Lower leg skin (tissue), 4 donors: Measurements from ENCODE around the gene NFU1. TPM values are rescaled to one million over a fixed set of nuclear protein-coding genes. Genes with fewer than 3 reads are reported as not detected.

Experiments
- DNase-seq, 2 donors: peaks; one replicate each; pipeline ENCODE4 v3.0.0-alpha.2; 2019; ENCODE audit warnings: low spot score in 2 of 2
- H3K4me3 ChIP-seq: fragments of 200-600 bp; sonication (generic); 2 replicates; pipeline ENCODE4 v1.5.1; 2017; ENCODE audit warnings: mild to moderate bottlenecking, low read depth; ENCODE audit not compliant: poor library complexity, severe bottlenecking
- CTCF ChIP-seq, 3 donors: fragments of 450-650 bp; IDR thresholded peaks; one replicate each; pipeline ENCODE4 v1.5.1; 2016; ENCODE audit warnings: antibody characterized with exemption in 3 of 3, mild to moderate bottlenecking in 3 of 3, moderate library complexity in 2 of 3
- POLR2A ChIP-seq, 2 donors: fragments of 450-650 bp; IDR thresholded peaks; one replicate each; pipeline ENCODE4 v1.6.1; 2016 to 2017; ENCODE audit warnings: antibody characterized with exemption in 2 of 2, mild to moderate bottlenecking in 1 of 2, moderate library complexity in 1 of 2
- WGBS, 2 donors: methylation state at CpG; one replicate each; pipeline ENCODE4 v1.1.5; 2018; 5-methylcytosine and 5-hydroxymethylcytosine counted together
- intact Hi-C: fragments of 100-400 bp; cut with DNase I; formaldehyde crosslinking; loops from one replicate; pipeline ENCODE4 v1.15.0; 2023; ENCODE audit warnings: low total_unique reads
- total RNA-seq, 4 donors: library from RNA; depleted of rRNA; stranded (reverse); fragments of >200 nt; gene quantifications; one replicate each; pipeline ENCODE4 v1.1.0, GENCODE V29; 2016

NFU1 gene
- total RNA-seq, 4 donors from 2014 or later, result 12.8 to 28.1 (median 17.9) TPM

DNA sequence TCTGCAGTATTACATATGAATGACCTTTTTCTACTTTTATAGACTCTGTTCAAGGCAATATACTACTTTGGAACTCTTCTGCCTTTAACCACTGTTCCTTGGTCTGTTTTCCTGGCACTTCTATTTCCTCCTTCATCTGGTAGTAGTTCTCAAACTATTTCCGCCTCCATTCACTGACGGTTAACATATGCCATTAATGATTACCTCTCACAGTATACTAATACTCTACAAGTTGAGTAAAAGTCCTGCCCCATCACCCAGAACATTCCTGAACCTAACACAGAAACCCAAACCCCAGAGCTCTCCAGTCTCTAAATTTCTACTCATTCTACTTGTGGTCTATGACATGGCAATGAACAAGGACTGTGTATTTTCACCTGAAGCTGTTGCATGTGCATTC lies 54.7 kb downstream of the NFU1 start:
- TF ChIP-seq POLR2A (IDR thresholded peaks at IDR 0.05) (no peak), CTCF (IDR thresholded peaks at IDR 0.05) (no peak)
- 73 to 79% methylated on average over 2 of the region's 2 CpGs for WGBS, 2 donors
- intact Hi-C loops, result no loop called here

DNA sequence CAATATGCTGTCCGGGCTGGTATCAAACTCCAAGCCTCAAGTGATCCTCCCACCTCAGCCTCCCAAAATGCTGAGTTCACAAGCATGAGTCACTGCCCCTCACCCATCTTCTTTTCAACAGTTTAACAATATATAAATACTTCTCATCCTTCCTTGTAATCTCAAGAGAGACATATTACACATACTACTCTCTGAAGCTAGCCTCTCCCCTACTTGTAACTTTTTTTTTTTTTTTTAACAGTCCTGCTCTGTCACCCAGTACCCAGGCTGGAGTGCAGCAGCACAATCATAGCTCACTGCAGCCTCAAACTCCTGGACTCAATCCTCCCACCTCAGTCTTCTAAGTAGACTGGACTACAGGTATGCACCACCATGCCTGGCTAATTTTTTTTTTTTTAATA lies 55.9 kb downstream of the NFU1 start:
- intact Hi-C loops, result no loop called here
- WGBS, 2 donors, result 88 to 94% methylated on average over 1 of the region's 1 CpG
- no peak overlapping the region for H3K4me3 ChIP-seq
- TF ChIP-seq CTCF (IDR thresholded peaks at IDR 0.05), result no peak
- no peak for TF ChIP-seq POLR2A (IDR thresholded peaks at IDR 0.05)
- DNase-seq, result no peak

More for the DNA sequence above, 54.7 kb downstream of the NFU1 start:
- no peak overlapping the region for H3K4me3 ChIP-seq
- DNase-seq, result no peak

- no peak for DNase-seq
- no peak for TF ChIP-seq CTCF (IDR thresholded peaks at IDR 0.05)
- TF ChIP-seq POLR2A (IDR thresholded peaks at IDR 0.05), result no peak
- intact Hi-C loops, result no loop called here
- WGBS, 2 donors, result 89 to 92% methylated on average over 12 of the region's 12 CpGs
- no peak overlapping the region for H3K4me3 ChIP-seq
These were observed 56.9 kb downstream of the NFU1 start for GRCh38 chr2:69380072-69380917.

DNA sequence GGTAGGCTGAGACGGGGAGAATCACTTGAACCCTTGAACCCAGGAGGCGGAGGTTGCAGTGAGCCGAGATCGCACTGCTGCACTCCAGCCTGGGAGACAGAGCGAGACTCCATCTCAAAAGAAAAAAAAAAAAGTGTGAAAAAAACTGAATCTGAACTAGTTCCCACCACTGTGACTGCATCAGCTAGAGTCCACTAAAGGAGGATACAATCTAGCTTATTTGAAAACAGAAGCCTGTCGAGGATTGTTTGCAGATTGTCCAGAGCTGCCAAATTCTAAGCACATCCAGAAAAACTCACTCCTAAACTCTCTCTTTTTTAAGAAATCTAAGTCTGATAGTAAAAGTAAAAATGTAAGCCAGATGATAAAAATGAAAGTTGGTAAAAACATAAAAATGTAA lies 60.8 kb downstream of the NFU1 start:
- H3K4me3 ChIP-seq, result no peak overlapping the region
- no peak for TF ChIP-seq CTCF (IDR thresholded peaks at IDR 0.05)
- TF ChIP-seq POLR2A (IDR thresholded peaks at IDR 0.05), result no peak
- WGBS, 2 donors, result 82 to 90% methylated on average over 6 of the region's 6 CpGs
- DNase-seq, result no peak
- intact Hi-C loops, result no loop called here

DNA sequence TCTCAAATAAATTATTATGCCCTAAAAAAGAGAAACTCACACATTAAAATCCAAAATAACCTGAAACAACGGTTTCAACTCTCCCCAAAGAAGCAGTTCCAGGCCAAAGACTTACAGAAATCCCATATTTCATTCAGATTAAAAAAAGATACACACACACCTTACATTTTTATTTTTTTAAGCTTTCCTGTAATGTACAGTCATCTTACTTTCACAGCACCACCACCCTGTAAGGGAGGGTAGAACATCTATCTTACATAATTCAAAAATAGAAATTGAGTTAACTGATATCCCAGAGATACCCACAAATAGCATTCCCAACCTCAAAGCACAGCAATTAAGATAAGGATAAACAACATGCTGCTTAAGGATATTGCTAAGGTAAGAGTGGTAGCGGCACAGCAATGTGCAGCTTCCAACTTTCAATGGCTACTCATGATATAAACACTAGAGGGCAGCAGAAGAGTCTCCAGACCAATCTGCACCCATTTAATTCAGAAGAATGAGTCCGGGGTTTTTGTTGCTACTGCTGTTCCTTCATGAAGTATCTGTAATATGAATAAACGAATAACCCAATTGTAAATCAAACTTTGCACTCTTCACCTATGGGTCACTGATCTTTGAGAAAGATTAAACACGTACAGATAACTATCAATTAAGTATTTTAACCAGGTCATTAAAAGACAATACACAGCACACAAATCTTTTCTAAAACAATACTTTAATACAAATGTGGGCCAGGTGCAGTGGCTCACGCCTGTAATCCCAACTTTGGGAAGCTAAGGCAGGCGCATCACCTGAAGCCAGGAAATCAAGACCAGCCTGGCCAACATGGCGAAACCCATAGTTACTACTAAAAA lies 61.5 kb downstream of the NFU1 start:
- no peak for DNase-seq
- no peak overlapping the region for H3K4me3 ChIP-seq
- no peak for TF ChIP-seq POLR2A (IDR thresholded peaks at IDR 0.05)
- no peak for TF ChIP-seq CTCF (IDR thresholded peaks at IDR 0.05)
- intact Hi-C loops, result no loop called here
- 75% methylated on average over 8 of the region's 8 CpGs for WGBS, 2 donors
